Activated CD4-positive, CD25-positive, alpha-beta regulatory T cell treated with anti-CD3 and anti-CD28 coated beads, Interleukin-2, amount 50 U/mL, for 24 hours (primary cell): ENCODE results near the gene RBM5.

Source experiments
- ATAC-seq, 2 donors: fragments of 150-1000 bp; cut with Tn5 transposase; one replicate each; pipeline ENCODE4 v1.10.0; 2021; ENCODE audit warnings: mild to moderate bottlenecking in 1 of 2, moderate library complexity in 1 of 2

Gene RBM5

DNA sequence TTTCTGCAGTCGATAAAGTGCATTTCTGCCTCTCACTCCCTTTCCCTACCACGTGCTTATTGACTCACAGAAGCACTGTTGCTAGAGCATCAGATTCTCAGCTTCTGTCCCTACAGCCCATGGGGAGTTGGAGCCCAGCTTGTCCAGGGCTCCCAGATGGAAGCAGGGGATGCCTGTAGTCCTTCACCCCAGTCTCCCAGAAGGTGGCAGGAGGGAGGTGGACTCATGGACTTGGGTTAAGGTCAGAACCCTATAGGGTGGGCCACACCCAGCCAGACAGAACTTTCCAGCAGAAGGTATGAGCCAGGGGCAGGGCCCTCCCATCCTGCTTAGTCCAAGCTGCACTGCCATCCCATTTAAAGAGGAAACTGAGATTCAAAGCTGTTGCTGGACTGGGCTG lies 33.4 kb downstream of the RBM5 start:
- no peak for ATAC-seq

DNA sequence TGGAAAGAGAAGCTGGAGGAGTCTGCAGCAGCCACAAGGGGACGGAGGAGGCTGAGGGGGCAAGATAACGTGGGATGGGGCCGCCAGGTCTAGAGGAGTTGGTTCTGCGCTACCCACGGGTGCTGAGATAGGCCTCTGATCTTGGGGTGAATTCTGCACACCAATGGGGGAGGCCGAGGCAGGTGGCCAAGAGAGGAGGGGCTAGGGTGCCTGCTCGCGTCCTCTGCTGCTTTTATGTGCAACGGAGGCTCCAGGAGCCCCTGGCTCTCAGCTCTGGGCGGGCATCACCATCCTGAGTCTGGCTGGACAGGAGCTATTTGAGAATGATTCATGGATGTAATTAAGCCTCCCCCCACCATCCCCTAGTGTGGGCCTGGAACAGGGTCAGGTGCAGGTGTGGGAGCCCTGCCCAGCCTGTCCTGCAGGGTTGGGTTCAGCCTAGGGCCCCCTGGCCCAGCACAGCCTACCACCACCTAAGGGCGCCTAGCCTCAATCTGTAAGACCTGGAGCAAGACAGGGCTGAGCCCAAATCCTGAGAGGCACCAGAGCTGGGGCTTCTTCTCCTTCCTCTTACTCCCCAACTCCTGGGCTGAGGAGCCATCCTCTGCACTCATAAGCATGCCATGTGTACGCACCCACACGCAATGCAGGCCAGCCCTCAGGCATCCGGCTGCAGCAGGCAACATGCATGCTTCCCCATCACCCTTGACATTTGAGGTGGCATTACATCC lies 34.1 kb downstream of the RBM5 start:
- no peak for ATAC-seq

DNA sequence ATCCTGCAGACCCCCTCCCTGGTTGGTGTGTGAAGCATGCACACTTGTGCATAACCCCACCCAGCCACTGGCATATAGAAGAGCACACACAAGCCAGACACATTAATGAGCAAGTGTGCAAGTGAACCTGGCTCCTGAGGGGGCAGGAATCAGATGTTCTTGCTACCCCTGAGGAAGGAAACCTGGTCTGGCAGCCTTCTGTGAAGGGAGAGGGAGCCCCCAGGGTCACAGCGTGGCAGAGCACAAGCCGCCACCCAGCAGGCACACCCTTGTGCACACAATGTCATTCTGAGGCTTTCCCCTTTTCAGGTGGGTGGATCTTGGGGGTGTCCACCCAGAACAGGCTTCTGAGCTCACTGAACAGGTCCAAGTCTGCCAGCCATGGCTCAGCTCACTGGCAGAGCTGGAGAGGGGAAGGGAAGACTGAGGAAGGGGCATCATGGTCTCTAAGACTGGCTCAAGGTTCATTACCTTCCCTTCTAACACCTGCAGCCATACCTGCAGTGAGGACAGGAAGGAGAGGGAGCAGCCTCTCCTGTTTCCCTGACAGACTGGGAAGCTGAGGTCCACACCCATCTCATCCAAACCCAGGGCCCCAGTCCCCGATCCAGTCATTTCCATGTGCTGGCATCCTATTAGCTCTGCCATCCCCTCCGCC lies 34.8 kb downstream of the RBM5 start:
- no peak for ATAC-seq

DNA sequence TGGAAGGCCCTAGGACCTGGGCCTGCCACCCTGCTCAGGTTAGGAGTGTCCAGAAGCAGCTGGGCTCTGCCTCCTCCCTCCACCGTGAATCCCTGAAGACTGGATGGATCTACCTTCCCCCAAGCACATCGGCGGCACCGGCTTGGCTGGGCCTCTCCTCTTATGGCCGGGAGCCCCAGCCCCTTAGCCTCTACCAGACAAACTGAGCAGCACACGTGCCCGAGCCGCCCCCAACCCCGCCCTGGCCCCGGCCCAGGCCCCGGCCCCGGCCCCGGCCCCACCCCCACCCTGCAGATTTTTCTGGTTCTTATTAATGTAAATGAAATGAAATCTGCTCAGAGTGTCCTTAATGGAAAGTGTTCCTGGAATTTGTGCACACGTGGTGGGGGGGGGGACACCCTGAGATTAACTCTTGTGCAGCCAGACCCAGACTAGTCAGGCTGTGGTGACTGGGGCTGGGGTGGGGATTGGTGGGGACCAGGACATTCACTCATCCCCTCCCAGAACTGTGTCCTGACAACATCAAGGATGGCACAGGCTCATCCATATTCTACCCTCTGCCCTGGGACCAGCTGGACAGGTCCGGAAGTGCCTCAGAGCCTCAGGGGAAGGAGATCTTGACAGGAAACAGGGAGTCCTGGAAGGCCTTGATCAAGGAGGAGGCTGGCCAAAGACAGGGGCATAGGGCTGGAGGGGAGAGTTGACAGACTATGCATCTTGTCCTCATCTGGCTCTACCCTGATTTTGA lies 35.5 kb downstream of the RBM5 start:
- no peak for ATAC-seq

DNA sequence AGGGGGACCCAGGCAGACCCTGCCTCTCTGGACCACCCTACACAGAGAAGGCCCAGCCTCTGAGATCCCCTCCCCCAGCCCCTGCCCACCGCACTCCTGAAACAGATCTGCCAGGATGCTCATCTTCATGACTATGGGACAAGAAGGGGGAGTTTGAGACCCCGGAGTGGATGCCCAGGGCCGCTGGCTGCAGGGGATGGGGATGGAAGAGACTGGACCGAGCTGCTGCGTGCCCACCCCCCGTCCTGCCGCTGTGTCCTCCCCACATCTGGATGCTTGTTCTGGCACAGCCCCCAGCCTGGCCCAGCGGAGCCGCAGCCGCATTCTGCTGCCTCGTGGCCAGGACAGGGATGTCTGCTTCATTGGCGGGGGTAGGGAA lies 36.1 kb downstream of the RBM5 start:
- ATAC-seq: no peak

DNA sequence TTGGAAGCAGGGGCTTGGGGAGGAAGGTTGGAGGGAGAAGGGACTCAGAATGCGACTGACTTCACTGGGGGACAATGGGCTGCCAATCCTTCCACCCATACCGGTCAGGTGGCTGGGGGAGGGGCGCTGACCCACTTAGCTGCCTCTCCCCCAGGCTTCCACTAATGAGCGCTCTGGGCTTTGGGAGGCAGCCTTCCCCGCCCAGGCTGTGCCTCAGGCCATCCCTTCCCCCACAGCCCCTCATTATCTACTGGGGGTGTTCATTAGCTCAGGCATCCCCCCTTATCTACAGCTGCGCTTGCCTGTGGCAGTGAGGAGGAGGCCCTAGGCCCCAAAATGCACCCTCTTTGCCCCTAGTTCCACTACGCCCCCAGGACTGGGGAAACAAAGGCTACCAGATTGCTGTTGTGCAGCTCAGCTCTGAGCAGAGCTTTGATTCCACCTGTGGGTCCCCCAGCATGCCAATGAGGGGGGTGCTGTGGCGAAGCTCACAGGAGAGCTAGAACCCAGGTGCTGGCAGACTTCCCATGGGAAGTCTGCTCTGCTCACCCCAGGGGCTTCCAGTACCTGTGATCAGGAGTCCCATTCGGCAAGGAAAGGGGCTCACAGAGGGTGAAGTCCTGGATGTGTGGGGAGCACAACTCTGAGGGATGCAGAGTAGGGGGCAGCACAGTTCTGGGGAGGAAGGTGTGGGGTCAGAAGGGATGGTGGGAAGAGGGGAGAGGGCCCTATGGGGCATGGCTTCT lies 37.0 kb downstream of the RBM5 start:
- no peak for ATAC-seq

DNA sequence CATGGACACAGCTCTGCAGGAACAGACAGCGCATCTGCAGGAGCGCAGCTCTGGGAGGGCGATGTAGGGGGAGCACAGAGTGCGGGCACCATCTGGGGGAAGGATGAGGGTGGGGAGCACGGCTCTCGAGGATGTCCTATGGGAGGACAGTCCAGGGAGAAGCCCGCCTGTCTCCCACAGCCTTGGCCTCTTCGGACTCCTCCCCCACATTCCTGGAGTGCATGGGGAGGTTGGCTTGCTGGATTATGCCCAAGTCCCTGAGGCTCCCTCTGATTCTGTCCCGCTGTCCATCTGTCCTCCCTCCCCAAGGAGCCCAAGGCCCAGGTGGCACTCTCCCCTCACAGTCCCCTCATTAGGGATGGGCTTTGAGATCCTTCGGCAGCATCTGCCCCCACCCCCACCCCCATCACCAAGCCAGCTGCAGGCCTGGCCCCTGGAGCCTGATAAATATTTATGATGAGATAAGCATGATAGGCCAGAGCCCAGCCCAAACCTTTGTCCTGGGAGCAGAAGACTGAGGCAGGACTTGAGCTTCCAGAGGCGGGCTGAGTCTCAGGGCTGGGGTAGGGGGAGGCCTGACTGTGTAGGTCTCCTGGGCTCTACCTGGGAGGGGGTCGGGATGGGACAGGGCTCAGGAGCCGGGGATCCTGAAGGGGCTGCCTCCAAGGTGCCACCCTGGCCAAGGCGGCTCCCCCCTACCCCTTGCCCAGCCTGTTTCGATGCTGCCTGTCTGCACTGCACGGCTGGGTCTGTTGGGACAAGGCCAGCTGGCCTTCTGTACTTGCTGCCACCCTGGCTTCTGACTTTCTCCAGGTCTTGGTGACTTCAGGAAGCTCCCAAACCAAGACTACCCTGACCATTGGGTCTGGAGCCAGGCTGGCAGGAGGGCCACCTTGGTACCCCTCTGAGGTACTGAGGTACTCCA lies 37.8 kb downstream of the RBM5 start:
- ATAC-seq: no peak

DNA sequence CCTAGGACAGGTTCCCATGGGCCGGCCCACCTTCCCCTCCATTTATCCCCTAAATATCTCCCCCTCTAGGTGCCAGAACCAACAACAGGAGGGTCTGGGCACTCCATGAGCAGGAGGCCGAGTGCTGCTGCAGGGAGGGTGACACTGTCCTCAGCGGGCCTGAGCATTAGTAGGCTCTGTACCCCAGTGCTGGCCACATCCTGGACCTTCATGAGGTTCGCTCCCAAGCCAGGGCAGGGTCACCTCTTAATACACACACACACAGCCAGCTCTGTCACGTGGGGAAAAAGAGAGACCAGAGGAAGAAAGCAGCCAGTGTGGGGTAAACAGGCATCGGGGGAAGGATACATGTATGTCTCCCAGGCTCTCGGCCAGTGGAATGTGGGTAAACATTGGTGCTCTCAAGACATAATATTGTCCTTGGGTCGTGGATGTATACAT lies 38.6 kb downstream of the RBM5 start:
- ATAC-seq: no peak

DNA sequence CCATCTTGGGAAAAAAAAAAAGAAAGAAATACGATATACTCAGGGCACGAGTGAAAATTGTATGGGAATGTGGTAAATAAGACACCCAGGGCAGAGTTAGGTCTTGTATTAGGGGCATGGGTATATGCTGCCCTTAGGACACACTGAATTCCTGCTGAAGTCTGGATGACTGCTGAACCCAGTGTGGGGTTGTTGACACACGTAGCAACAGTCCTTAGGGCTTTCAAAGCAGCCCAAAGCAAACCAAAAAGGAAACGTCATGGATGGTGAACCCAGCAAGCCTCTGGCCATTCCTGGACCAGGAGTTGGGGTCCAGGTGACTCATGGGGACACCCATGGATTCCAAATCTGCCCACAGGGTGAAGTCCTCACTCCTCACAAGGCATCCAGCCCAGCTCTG lies 39.3 kb downstream of the RBM5 start:
- ATAC-seq: no peak

DNA sequence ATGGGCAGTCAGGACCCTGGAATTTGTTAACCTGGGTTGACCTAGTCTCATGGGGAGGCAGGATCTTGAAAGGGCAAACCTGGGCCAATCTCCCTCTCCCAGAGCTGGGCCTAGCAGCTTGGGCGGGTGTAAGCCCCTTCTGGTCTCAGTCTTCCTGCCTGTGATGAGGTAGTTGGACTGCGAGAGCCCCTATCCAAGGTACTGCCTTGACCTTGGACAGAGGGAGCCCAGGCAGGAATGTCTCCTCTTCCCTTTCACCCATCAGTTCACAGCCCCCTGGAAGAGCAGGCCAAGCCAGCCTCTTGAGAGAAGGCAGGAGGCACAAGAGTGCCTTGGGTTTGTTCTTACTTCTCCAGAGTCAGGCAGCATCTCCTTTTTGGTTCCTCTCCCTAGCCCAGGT lies 41.7 kb downstream of the RBM5 start:
- no peak for ATAC-seq

DNA sequence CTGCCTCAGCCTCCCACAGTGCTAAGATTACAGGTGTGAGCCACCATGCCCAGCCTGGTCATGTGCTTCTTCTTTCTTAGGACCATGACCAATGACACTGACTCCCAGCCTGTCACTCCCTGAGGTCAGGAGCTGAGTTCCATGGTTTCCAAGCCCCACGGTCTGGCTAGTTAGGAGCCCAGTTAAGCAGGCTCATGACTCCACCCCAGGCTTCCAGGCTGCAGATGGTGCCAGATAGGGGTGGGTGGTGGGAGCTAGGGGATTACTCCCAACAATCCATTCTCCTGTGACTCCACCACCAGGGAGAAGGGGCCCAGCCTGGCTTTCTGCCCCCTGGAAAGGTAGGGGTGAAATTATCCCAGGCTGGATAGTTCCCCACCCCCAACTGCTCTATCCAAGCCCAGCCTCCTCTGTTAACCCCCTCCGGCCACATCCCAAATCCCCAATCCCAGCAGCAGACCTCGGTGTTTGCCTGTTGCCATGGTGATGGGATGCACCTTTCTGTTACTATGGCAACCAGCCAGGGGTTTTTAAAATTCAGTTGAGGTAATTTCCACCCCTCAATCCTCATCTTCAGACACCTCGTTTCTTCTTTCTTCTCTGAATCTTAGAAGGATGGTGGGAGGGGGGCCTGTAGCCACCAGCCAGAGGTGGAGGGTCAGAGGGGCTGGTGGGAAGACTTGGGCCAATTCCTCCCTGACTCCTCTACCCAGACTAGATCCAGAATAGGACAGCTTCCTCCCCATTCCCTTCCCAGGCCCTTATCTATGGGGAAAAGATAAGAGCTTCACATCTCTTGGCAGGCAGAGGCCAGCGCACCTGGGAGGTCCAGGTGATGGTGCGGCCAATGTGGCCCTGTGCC lies 43.9 kb downstream of the RBM5 start:
- ATAC-seq: no peak

DNA sequence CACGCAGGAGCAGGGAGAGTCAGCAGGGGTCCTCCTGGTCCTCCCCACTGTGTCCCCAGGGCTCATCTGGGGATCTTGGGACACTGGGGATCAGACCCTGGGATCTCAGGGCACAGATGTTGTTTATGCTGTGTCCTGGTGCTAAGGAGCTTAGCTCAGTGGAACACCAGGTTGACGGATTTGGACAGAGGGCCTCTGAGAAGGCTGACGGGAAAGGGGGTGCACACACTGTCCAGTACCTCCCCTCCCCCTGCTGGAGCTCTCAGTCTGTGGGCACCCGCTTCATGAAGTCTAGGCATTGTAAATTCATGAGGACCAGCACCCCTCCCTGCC lies 44.5 kb downstream of the RBM5 start:
- no peak for ATAC-seq

DNA sequence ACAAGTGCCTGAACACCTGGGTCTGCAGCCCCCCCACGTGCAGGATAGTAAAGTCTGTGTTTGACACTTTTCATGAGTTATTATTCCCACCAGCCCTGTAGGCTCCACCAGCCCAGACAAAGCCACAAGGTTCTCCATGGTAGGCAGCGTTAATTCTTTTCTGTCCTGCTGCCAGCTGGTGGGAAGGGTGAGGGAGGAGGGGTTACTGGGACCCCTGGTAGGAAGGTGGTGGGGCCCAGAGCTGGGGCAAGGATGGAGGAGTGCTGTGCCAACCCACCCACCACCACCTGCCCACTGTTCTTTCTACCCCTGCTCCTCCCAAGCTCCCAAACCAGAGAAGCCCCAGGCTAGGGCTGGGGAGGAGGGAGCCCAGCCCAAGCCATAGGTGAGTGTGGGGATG lies 45.6 kb downstream of the RBM5 start:
- ATAC-seq: no peak

DNA sequence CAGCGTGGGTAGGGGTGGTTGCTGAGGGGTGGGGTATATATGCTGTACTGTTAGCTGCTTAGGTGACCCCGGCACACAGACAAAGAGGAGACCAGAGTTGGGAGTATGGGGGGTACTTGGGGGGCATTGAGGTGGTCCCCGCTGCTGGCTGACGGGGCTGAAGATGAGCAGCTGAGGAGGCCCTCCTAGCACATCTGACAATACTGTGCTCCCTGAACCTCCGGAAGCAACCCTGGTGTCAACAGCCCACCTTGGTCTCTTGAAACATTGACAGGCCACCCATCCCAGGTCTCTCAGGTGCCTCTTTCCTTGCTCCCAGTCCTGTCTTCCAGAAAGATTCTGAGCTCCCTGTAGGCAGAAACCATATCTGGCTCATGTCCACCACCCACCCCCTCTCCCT lies 47.2 kb downstream of the RBM5 start:
- no peak for ATAC-seq

DNA sequence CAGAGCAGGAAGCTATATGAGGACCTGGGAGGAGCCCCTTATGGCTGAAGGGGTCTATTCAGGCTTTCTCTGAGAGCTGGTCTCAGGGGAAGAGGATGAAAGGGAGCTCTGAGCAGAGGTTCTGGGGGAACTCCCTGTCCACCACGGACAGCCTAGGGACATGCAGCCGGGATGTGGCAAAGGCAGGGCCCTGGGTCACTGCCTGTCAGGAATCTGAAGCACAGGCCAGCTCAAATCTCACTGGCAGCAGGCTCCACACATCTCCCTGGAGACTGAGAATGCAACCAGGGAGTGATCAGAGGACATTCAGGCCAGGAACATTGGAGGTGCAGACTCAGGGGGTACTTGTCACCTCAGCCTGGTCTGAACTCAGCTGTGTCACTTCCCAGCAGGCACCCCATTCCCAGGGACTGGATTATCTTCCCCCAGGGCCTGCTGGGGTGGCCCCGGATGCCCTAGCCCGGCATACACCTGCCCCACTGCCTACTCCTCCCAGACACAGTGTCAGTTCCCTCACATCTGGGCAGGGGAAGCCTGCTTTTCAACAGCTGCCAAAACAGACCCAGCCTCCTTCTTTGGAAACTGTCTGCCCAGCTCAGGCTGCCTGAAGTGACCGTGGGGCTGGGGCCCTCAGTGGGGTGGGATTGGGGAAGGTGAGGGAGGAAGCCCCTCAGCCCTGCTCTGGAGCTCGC lies 48.1 kb downstream of the RBM5 start:
- no peak for ATAC-seq

DNA sequence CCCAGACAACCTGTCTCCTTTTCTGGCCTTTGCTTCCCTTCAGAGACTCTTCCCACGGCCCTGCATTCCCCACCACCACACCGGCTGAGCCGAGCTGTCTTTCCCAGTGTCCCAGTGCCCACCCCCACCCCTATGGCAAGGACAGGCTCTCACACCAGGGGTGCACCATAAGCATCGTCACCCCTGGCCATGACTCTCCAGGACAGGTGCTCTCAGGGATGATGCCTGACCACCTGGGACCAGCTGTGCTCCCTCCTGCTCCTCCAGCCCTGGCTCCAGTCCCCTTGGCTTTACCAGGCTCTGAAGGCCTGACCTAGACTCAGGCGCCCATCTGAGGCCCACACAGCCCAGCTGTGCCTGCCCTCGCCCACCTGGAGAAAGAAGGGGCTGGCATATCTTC lies 48.8 kb downstream of the RBM5 start:
- no peak for ATAC-seq

DNA sequence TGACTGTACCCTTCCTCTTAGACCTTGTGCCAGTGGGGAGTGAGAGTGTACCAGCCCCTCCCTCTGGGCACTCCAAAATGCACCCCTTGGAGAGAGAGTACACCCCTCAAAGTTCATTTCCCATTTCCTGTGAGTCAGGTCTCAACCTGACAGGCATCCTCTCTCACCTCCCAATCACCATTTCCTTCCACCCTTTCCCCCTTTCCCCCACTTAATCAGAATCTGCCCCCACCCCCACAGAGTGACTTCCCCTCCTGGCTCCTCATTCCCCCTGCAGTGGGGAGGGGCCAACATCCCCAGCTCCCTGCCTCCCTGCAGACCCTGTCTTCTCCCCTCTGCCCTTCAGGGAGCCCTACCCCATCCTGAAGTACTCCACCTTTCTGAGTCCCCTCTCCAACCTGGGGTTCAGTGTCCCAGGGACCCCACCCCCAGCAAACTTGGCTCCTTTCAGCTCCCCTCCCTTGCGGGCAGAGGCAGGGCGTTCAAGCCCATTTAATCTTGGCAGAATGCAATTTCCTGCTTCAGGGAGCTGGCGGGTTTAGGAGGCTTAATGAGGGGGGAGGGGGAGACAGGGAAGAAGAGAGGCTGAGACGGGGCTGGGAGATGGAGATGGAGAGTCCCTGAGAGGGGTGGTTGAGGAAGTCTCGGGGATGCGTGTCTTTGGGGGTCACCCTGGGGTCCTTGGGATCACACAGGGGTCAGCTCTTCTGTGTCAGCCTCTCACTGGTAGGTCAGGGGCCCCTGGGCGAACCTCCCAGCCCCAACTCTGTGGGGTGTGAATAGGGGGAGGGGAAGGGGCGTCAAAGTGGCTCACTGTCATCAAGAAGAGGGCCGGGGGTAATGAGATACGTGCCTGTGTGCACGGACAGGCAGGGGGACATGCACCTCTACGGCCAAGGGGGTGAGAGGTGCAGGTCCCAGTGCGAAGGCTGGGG lies 49.8 kb downstream of the RBM5 start:
- no peak for ATAC-seq

DNA sequence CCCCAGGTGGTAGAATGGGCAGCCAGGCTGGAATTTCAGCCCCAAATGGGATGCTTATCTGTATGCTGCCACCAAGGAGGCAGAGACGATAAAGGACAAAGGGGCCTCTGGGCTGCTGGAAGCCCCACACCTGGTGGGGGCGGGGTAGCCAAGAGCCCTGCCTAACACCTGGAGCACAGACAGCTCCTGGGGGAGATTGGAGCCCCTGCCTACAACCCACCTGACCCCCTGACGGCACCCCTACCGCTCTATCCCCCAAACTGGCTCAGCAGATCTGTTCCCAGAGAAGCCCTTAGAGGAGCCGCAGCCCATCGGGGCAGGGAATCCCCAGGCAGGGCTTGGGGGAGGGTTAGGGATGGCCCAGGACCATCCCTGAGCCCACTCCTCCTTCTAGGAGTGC lies 50.6 kb downstream of the RBM5 start:
- ATAC-seq: no peak

DNA sequence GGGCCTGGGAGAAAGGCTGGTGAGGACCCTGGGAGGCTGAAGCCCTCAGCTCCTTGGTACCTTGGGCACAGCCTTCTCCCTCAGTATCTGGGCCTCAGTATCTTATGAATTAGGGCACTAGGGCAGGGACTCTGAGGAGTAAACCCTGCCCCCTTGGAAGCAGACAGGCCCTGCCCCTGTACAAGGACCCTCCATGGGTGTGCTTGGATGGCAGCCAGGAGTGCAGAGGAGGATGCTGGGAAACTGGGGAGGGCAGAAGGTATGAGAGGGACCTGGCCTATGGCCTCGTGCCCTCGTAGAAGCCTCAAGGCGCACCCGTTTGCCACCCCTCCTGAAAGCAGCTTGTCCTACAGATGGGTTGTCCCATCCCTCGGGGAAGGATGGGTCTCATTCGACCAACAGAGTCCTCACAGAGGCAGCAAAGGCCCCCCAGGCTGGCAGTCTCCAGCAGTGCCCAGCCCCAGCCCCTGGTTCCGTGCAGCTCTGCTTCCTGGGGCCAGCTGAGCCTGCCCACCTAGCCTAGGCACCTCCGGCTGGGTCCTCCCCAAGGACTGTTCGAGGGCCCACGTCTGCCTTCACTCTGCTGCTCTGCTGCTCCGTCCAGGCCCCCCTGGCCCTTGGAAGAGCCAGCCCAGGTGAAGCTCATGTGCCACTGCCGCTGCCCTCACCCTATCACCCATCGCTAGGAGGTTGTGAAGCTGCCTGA lies 51.2 kb downstream of the RBM5 start:
- ATAC-seq: no peak
